ENCODE measurements around the gene CEP170B. TPM values are rescaled to one million over a fixed set of nuclear protein-coding genes. Genes with fewer than 3 reads are reported as not detected.
"Not testable (repeated sequence)": the region's sequence is repeated elsewhere in the genome, so short reads cannot be mapped to it uniquely, and the experiment has no call there.

The CEP170B gene
- 18.3 TPM for total RNA-seq

DNA sequence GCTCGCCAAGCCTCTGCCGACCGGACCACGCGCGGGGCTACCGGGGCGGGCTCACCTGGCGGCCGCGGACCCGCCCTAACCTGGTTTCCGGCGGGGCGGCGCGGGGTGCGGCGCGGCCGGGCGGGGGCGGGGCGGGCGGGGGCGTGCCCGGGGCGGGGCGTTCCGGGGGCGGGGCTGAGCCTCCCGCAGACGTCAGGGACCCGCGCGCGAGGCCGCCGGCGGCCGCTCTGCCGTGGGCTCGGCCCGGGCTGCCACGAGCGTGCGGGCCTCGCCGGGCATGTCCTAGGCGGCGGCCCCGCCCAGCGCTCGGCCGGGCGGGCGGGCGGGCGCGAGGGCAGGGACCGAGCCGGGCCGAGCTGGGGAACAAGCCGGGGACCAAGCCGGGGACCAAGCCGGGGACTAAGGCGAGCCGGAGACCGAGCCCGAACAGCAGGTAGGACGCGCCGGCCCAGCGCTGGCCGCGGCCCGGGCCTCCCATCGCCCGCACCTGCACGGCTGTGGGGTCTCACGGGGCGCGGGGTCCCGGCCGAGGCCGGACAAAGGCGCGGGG, at the start of gene CEP170B:
Gene CEP170B (plus strand): TSS at position 188 of the 550 bp plus-strand sequence. CDS start 3,183 bp downstream, outside the sequence.
- FAIRE-seq, result no peak
- DNase-seq (ENCODE audit: low spot score in 2 of 2), result peak; percentile 89 to 94

DNA sequence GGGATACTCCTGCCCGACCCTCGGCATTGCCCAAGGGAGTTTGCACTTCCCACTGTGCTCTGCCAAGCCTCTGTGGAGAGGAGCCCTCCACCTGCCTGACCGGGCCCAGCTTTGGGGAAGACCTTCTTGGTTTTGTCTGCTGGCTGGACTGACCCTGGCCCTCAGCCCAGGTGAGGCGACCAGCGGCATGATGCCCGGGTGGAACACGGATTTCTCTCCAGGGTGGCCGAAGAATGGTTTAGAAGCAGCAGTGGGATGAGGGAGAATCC, 48.5 kb upstream of the CEP170B start:
- no peak for FAIRE-seq

DNA sequence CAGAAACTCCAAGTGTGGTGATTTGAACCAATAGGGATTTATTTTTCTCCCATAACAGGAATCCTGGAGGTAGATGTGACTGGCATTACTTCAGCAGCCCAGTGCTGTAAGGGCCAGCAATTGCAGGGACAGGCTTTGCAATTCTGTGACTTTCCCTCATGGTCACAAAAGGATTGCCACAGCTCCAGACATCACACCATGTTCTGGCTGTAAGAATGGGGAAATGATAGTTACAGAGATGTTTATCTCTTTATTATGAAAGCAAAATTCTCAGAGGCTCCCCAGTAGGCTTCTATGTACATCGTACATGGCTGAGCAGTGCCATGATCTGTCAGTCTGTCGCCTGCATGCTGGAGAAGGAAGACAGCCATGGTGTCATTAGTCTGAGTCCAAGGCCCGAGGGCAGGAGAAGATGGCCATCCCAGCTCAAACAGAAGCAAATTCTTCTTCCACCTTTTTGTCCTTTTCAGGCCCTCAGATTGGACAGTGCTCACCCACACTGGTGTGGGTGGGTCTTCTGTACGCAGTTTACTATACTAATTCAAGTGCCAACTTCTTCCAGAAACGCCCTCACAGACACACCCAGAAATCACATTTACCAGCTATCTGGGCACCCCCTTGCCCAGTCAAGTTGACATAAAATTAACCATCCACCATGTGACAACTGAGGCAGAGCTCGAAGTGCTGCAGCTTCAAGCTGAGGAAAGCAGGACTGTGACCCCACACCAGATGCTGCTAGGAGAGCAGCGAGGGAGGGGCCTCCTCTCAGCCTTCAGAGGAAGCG, 46.9 kb upstream of the CEP170B start:
- no peak for DNase-seq (ENCODE audit: low spot score in 2 of 2)
- no peak for FAIRE-seq

More for the DNA sequence above, 48.5 kb upstream of the CEP170B start:
- DNase-seq (ENCODE audit: low spot score in 2 of 2), result peak in 1 of 2 donors; percentile 42

DNA sequence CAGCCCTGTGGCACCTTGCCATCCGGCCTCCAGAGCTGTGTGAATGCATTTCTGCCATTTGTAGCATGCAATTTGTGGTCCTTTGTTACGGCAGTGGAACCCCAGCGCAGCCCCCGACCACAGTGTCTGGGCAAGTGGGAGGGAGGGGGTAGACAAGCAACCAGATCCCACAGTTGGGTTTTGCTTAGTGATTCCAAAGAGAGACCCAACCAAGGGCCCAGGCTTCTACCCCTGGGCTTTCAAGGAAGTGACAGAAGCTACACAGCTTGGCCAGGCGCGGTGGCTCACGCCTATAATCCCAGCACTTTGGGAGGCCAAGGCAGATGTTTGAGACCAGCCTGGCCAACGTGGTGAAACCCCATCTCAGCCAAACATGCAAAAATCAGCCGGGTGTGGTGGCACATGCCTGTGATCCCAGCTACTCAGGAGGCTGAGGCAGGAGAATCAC, 46.3 kb upstream of the CEP170B start:
- DNase-seq (ENCODE audit: low spot score in 2 of 2), result no peak
- no peak for FAIRE-seq

DNA sequence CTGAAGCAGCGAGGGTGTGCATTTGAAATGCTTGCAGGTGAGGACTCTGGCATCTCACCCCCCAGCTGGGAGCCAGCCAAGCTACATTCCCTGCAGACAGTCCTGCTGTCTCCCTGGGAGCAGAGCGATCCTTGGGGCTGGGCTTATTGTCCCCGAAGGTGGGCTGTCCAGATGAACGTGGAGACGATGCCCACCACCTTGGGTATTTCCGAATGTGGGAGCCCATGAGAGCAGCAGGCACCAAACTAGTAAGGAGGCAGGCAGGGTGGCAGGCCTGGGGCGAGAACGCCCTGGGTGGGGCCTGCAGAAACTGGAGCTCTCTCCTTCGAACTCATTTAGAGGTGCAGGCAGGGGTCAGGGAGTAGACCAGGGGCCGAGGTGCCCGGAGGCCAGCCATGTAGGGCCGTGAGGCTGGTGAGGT, 45.7 kb upstream of the CEP170B start:
- DNase-seq (ENCODE audit: low spot score in 2 of 2), result no peak
- FAIRE-seq, result no peak

DNA sequence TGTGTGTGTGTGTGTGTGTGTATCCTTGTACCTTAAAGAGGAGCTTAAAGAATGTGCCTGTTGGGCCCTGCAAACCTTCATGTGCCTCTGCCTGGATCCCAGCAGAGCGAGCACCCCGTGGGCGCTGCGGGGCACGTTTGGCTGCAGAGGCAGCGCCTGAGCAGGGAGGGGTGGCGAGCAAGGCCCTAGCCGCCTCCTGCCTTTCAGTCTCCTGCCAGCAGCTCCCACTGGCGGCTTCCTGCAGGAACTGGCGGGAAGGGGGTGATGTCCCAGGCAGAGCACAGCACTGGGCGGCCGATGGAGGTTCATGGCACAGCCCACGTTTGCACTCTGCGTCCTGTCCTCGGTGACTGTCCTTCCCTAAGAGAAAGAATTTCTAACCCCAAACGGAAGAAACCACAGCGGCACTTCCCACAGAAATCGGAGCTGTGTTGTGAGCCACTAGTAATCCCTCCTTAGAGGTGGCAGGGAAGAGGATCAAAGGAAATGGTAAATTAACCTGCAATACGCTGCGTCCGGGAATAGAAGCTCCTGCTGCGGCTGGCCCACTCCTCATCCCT, 44.3 kb upstream of the CEP170B start:
- FAIRE-seq (no peak), DNase-seq (ENCODE audit: low spot score in 2 of 2) (peak in 1 of 2 donors; percentile 71)

DNA sequence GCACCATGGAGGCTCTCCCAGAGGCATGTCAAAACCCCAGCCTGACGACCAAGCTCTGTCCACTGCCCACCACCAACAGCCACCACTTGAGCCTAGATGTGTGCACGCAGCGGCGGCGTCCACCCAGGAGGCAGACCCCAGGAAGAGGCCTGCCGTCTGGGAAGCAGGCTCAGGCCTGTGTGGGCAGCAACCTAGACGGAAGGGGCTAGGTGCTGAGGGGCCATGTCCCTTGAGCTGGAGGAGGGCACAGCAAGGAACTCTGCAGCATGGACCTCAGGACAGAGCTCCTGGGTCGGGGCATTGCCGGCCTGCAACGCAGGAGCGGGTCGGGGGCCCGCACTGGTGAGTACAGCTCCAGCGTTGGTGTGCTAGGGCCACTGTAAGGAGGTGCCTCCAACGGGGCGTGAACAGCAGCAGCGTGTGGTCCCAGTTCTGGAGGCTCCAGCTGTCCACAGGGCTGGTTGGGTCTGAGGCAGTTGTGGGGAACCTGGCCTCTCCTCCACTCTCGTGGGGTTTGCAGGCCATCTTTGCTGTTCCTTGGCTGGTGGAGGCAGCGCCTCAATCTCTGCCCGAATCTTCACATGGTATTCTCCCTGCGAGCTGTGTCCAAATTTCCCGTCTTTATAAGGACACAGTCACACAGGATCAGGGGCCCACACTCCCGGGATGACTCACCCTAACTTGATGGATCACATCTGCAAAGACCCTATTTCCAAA, 43.7 kb upstream of the CEP170B start:
- no peak for DNase-seq (ENCODE audit: low spot score in 2 of 2)
- no peak for FAIRE-seq

DNA sequence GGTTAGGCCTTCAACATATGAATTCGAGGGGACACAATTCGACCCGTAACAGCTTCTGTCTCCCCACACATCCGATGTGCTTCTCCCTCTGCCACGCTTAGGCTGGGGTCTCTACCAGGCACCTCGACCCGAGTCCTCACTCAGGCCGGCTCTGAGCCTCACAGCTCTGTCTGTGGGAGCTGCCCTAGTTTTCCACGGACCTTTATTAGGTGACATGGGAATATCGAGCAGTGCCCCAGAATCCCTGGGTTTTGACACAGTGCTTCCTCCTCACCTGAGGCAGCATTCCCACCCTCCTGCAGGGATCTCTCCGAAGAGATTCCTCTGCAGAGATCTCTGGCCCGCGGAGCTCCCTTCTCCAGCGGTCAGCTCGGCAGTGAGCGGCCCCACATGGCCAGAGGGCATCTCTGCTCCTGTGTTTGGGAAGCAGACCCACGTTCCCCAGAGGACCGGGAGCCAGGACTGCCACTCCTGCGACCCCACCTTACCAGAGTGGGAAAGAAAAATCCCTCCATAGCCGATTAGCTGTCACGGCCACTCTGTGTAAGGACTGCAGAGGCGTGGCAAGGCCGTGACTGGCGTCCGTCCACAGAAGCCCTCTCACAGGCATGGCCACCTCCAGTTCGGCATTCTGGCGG, 43.0 kb upstream of the CEP170B start:
- DNase-seq (ENCODE audit: low spot score in 2 of 2) (no peak), FAIRE-seq (no peak)

DNA sequence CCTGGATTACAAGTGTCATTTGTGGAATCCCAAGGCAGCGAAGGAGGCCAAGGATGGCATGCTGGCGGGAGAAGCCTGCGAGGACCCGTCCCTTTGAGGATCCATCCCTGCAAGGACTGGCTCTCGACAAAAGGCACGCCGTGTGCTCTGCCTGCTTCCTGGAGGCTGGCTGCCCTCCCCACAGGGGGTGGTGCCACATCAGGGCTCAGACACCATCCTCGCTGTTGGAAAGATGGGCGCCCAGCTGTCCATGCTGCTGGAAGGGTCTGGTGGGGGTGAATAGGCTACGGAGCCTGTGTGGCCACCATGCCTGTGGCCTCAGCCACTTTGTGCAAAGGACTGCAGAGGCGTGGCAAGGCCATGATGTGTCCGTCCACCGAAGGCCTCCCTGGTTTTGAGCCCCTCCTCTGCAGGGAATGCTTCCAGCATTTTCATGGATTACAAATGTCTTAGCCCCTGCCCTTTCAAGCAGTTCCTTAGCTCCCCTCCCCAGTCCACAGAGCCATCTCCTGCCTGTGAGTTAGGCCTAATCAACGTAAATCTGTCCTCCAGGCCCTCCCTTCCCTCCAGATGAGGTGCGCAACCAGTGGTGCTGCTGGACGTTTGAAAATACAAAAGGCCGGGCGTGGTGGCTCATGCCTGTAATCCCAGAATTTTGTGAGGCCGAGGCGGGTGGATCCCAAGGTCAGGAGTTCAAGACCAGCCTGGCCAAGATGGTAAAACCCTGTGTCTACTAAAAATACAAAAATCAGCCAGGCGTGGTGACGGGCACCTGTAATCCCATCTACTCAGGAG, 42.0 kb upstream of the CEP170B start:
- FAIRE-seq (no peak), DNase-seq (ENCODE audit: low spot score in 2 of 2) (no peak)

DNA sequence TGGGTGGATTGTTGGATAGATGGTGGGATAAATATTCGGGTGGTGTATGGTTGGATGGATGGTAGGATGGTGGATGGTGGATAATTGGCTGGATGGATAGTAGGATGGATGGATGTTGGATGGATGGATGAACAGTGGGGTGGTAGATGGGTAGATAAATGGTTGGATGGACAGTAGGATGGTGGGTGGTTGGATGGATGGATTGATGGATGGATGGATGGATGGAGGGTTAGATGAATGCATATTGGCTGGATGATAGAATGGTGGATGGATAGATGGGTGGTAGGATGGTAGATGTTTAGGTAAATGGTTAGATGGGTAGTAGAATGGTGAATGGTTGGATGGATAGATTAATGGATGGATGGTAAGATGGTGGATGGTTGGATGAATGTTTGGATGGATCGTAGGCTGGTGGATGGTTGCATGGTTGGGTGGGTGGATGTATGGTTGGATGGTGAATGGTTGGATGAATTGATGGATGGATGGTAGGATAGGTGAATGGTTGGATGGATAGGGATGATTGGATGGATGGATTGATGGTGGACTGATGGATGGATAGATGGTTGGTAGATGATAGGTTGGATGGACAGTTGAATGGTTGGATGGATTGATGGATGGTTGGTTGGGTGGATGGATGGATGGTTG, 40.6 kb upstream of the CEP170B start:
- FAIRE-seq (no peak), DNase-seq (ENCODE audit: low spot score in 2 of 2) (no peak)

DNA sequence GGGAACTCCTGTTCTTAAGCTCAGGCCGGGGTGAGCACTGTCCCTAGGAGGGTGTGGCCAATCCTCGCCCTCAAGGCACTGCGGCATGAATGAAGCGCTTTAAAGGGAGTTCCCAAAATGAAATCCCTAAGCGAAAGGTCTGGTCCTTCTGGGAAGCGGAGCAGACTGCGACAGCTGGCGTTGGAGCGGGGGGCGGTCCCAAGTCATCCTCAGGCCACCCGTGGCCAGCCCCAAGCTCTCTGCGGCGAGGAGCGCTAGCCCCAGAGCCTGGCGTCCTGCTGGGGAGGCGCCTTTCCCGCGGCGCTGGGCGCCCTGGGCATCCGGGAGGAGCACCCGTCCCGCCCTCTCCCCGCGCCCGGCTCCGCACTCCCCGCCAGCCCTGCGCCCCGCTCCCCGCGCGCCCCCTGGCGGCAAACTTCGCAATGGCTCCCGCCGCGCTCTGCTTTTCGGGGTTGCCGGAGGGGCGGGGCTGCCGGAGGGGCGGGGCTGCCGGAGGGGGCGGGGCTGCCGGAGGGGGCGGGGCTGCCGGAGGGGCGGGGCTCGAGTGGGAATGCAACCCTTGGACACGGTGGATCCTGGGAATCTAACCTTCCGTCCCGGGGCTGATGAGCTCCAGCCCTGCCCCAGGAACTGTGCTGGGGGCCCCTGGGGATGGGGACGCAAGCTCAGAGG, 38.7 kb upstream of the CEP170B start:
- peak; percentile 88 to 93 for DNase-seq (ENCODE audit: low spot score in 2 of 2)

DNA sequence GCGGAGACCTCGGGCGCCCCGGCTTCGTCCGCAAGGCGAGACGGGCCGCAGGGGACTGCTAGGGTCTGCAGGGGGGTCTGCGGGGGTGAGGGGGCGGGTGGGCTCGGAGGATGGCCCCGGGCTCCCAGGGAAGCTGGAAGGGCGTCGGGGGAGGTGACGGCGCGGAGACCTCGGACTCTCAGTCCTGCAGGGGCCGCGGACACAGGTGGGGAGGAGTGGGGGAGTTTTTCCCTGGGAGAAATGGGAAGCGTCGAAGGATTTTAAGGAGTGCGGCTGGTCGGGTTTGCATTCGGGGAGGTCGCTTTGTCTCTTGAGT, 38.2 kb upstream of the CEP170B start:
- DNase-seq (ENCODE audit: low spot score in 2 of 2) (no peak), FAIRE-seq (no peak)

More for the DNA sequence above, 38.7 kb upstream of the CEP170B start:
- FAIRE-seq, result no peak

DNA sequence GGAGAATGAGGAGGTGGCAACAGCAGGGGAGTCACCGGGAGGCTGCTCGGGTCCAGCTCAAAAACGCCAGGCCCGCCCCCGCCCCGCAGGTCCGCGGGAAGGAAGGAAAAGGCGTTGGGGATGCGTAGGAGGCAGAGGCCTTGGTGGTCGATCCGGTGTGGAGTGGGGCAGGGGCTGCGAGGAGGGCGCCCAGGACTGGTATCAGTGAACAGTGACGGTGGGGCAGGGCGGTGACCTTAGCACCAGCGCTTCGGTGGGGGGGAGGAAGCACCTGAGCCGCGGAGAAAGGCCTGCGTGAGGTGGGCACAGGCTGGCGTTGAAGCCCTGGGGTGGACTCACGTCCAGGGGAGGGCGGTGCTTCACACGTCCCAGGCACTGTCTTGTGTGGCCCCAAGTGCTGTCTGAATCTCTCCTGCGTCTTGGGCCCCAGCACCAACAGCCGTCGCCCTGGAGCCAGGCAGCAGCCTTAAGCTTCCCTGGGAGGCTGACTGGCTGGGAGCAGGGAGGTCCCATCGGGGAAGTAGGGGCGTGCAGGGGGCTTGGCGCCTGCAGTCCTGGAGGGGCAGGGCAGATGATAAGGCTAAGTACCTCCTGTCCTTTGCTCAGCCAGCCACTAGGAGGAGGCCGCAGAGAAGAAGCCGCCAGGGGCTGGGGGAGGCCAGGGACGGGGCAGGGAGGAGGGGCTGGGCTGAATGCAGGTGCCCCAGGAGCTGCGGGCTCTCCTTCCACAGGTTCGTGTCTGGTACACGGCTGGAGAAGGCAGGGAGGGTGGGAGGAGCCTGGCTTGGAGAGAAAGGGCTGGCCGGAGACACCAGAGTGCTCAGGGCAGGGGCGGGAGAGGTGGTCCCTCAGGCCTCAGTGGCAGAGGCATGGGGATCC, 37.7 kb upstream of the CEP170B start:
- no peak for FAIRE-seq
- DNase-seq (ENCODE audit: low spot score in 2 of 2), result no peak

DNA sequence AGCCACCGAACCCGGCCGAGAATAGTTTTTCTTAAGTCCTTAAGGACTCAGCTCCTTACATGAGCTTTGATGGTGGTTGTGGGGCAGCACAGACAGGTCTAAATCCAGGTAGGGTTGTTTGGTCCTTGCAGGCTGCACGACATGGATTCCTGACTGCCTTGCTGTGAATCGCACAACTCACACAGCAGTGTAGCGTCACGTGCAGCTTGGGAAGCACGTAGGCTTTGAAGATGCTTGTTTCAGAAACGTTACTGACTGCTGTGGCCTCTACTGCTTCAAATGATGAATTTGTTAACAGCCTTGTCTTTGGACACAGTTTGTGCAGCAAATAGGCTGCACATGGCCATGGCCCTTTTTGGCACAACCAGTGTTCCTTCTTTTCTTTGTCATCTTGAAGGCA, 34.3 kb upstream of the CEP170B start:
- no peak for FAIRE-seq
- DNase-seq (ENCODE audit: low spot score in 2 of 2), result no peak

DNA sequence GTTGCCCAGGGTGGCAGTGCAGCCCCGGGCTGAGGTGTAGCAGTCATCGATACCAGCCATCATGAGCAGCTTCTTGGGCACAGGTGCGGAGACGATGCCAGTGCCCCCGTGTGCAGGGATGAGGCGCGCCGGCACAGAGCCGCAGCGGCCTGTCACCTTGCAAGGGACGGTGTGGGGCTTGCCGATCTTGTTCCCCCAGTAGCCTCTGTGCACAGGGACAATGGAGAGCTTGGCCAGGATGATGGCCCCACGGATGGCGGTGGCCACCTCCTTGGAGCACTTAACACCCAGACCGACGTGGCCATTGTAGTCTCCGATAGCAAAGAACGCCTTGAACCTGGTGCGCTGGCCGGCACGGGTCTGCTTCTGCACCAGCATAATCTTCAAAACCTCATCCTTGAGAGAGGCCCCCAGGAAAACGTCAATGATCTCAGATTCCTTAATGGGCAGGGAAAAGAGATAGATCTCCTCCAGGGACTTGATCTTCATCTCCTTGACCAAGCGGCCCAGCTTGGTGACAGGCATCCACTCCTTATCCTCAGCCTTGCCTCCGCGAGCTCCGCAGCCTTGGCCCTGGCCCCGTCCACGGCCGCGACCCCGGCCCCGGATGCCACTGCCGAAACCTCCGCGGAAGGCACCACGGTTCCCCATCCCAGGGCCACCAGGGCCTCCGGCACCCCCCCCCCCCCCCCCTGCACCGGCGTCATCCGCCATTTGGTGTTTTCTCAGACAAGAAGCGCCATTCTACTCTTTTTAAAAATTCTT, 28.7 kb upstream of the CEP170B start:
- not testable (repeated sequence) for DNase-seq (ENCODE audit: low spot score in 2 of 2); FAIRE-seq

DNA sequence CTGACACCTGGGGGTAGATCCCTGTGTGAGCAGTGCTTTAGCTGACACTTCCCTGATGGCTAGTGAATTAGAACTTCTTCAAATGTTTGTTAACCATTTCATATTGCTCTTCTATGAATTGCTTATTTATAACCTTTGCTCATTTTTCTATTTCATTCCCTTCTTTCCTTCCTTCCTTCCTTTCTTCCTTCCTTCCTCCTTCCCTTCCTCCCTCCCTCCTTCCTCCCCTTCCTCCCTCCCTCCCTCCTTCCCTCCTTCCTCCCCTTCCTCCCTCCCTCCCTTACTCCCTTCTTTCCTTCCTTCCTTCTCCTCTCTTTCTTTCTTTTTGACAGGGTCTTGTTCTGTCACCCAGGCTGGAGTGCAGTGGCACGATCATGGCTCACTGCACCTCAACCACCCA, 23.3 kb upstream of the CEP170B start:
- DNase-seq (ENCODE audit: low spot score in 2 of 2) (no peak), FAIRE-seq (no peak)

DNA sequence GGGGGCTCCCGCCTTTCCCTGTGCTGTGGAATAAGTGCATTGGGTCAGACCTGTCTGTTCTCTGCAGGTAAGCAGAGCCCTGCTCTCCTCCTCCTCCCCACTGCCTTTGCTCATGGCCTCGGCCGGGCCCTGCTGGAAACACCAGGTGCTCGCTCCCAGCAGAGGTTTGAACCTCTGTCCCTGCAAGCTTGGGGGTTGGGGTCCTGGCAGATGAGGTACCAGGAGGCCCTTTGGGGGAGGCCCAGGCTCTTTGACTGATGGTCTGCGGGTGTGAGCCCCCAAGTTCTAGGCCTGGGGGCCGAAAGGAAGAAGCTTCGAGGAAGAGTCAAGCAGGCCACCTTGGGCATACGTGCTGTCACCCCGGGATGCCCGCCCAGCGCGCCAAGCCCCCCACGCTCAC, 22.1 kb upstream of the CEP170B start:
- DNase-seq (ENCODE audit: low spot score in 2 of 2) (no peak), FAIRE-seq (no peak)
